NT2/D1 (cell line): ENCODE results near the gene HRK.

ENCODE experiments used
- DNase-seq: peaks from one replicate; pipeline ENCODE4 v3.0.0-alpha.2; 2011; ENCODE audit warnings: low read depth, low spot score
- H3K27me3 ChIP-seq: 2 replicates; pipeline ENCODE4 v1.6.0; 2011; ENCODE audit warnings: mild to moderate bottlenecking; ENCODE audit not compliant: insufficient read length, insufficient read depth
- H3K36me3 ChIP-seq: 2 replicates; pipeline ENCODE4 v1.6.1; 2011; ENCODE audit warnings: mild to moderate bottlenecking, low read length, mixed read lengths; ENCODE audit not compliant: insufficient read depth, insufficient read length
- H3K4me1 ChIP-seq: 2 replicates; pipeline ENCODE4 v1.5.1; 2011; ENCODE audit not compliant: insufficient read depth, insufficient read length
- H3K4me3 ChIP-seq: 2 replicates; pipeline ENCODE4 v1.5.1; 2011; ENCODE audit warnings: low read depth; ENCODE audit not compliant: insufficient read length
- H3K9ac ChIP-seq: 2 replicates; pipeline ENCODE4 v1.6.0; 2011; ENCODE audit warnings: low read depth; ENCODE audit not compliant: insufficient read length
- H3K9me3 ChIP-seq: 2 replicates; pipeline ENCODE4 v1.5.1; 2011; ENCODE audit warnings: mild to moderate bottlenecking, low read length; ENCODE audit not compliant: insufficient read depth
- SUZ12 ChIP-seq: IDR thresholded peaks from 2 replicates; pipeline ENCODE4 v1.6.1; 2011; ENCODE audit not compliant: insufficient read length, insufficient read depth; ENCODE audit errors: extremely low read depth
- YY1 ChIP-seq: IDR thresholded peaks from 2 replicates; pipeline ENCODE4 v1.6.1; 2011; ENCODE audit not compliant: insufficient read length, insufficient read depth
- ZNF274 ChIP-seq: IDR thresholded peaks from 2 replicates; pipeline ENCODE4 v1.6.1; 2011; ENCODE audit warnings: mild to moderate bottlenecking, low read depth, low read length

HRK gene

GRCh38 chr12:116835484-116835883 lies 45.8 kb downstream of the HRK start:
- no peaks in the 10 kb centered on the region for H3K9me3 ChIP-seq
- no peaks in the 10 kb centered on the region for H3K4me1 ChIP-seq
- no peak for DNase-seq
- H3K27me3 ChIP-seq = no peaks in the 10 kb centered on the region
- H3K4me3 ChIP-seq = no peak overlapping the region
- no peak overlapping the region for H3K9ac ChIP-seq
- TF ChIP-seq YY1 = no peak
- no peak for TF ChIP-seq ZNF274
- no peak for TF ChIP-seq SUZ12
- H3K36me3 ChIP-seq = no peaks in the 10 kb centered on the region

GRCh38 chr12:116833474-116833873 lies 47.8 kb downstream of the HRK start:
- DNase-seq = no peak
- Histone ChIP-seq H3K4me1 (no peaks in the 10 kb centered on the region), H3K4me3 (no peak overlapping the region), H3K36me3 (no peaks in the 10 kb centered on the region), H3K9me3 (no peaks in the 10 kb centered on the region), H3K27me3 (no peaks in the 10 kb centered on the region), H3K9ac (no peak overlapping the region)
- TF ChIP-seq SUZ12 (no peak), YY1 (no peak), ZNF274 (no peak)

GRCh38 chr12:116832353-116832752 lies 48.9 kb downstream of the HRK start:
- H3K36me3 ChIP-seq = no peaks in the 10 kb centered on the region
- TF ChIP-seq ZNF274 (no peak), YY1 (no peak), SUZ12 (no peak)
- H3K9ac ChIP-seq = no peak overlapping the region
- no peak for DNase-seq
- no peak overlapping the region for H3K4me3 ChIP-seq
- H3K9me3 ChIP-seq = no peaks in the 10 kb centered on the region
- no peaks in the 10 kb centered on the region for H3K27me3 ChIP-seq
- H3K4me1 ChIP-seq = no peaks in the 10 kb centered on the region

- Histone ChIP-seq H3K4me1 (no peaks in the 10 kb centered on the region), H3K27me3 (no peaks in the 10 kb centered on the region), H3K4me3 (no peak overlapping the region), H3K36me3 (no peaks in the 10 kb centered on the region), H3K9ac (no peak overlapping the region), H3K9me3 (no peaks in the 10 kb centered on the region)
- TF ChIP-seq ZNF274 (no peak), YY1 (no peak), SUZ12 (no peak)
- no peak for DNase-seq
Observed at GRCh38 chr12:116827432-116827831, 53.8 kb downstream of the HRK start.

GRCh38 chr12:116821291-116821690 lies 60.0 kb downstream of the HRK start:
- Histone ChIP-seq H3K36me3 (no peaks in the 10 kb centered on the region), H3K9me3 (no peaks in the 10 kb centered on the region), H3K4me1 (peaks cover 15% of the 10 kb centered on the region), H3K4me3 (no peak overlapping the region), H3K9ac (peak overlapping the region; percentile 37), H3K27me3 (no peaks in the 10 kb centered on the region)
- DNase-seq = no peak
- TF ChIP-seq YY1 (no peak), ZNF274 (no peak), SUZ12 (no peak)

- H3K4me1 ChIP-seq = peaks cover 15% of the 10 kb centered on the region
- H3K9ac ChIP-seq = no peak overlapping the region
- TF ChIP-seq ZNF274 (no peak), SUZ12 (no peak), YY1 (no peak)
- H3K9me3 ChIP-seq = no peaks in the 10 kb centered on the region
- DNase-seq = no peak
- H3K27me3 ChIP-seq = no peaks in the 10 kb centered on the region
- H3K4me3 ChIP-seq = no peak overlapping the region
- no peaks in the 10 kb centered on the region for H3K36me3 ChIP-seq
Observed at GRCh38 chr12:116820064-116820656, 61.1 kb downstream of the HRK start.

- no peaks in the 10 kb centered on the region for H3K9me3 ChIP-seq
- peaks cover 15% of the 10 kb centered on the region for H3K4me1 ChIP-seq
- no peaks in the 10 kb centered on the region for H3K27me3 ChIP-seq
- DNase-seq = peak; percentile 86
- no peaks in the 10 kb centered on the region for H3K36me3 ChIP-seq
- peak overlapping the region; percentile 97 for H3K9ac ChIP-seq
- H3K4me3 ChIP-seq = peak overlapping the region; percentile 90
- TF ChIP-seq YY1 (peak; percentile 64), SUZ12 (no peak), ZNF274 (no peak)
Observed at GRCh38 chr12:116818948-116819832, 62.1 kb downstream of the HRK start.
